RWPE2 (cell line): ENCODE measurements around the gene ZNF280D.

Experiments
- ATAC-seq: fragments of 200-7000 bp; cut with Tn5 transposase; 3 replicates; pipeline ENCODE4 v1.9.1; 2021; ENCODE audit warnings: low read depth
- DNase-seq: peaks from one replicate; pipeline ENCODE4 v3.0.0-alpha.2; 2020; ENCODE audit warnings: low spot score
- H3K27ac ChIP-seq: fragments of 450-650 bp; 2 replicates; pipeline ENCODE4 v1.5.1; 2017; ENCODE audit warnings: mild to moderate bottlenecking; ENCODE audit not compliant: poor library complexity, severe bottlenecking
- H3K27me3 ChIP-seq: fragments of 250-450 bp; sonication (Bioruptor Pico); 2 replicates; pipeline ENCODE4 v1.5.1; 2021; ENCODE audit warnings: mild to moderate bottlenecking, moderate library complexity; ENCODE audit not compliant: insufficient read depth, poor library complexity, severe bottlenecking
- H3K36me3 ChIP-seq: fragments of 250-450 bp; sonication (Bioruptor Pico); 2 replicates; pipeline ENCODE4 v1.5.1; 2020; ENCODE audit warnings: low read depth, mild to moderate bottlenecking, moderate library complexity
- H3K4me1 ChIP-seq: fragments of 250-450 bp; sonication (Bioruptor Pico); 2 replicates; pipeline ENCODE4 v1.5.1; 2021; ENCODE audit warnings: mild to moderate bottlenecking, moderate library complexity; ENCODE audit not compliant: insufficient read depth, poor library complexity, severe bottlenecking
- H3K4me3 ChIP-seq: fragments of 250-450 bp; sonication (Bioruptor Pico); 2 replicates; pipeline ENCODE4 v1.5.1; 2021; ENCODE audit warnings: mild to moderate bottlenecking, moderate library complexity; ENCODE audit not compliant: severe bottlenecking
- H3K9me3 ChIP-seq: fragments of 250-450 bp; sonication (Bioruptor Pico); 2 replicates; pipeline ENCODE4 v1.5.1; 2021; ENCODE audit warnings: mild to moderate bottlenecking, moderate library complexity; ENCODE audit not compliant: severe bottlenecking
- CTCF ChIP-seq: fragments of 450-650 bp; IDR thresholded peaks from one replicate; pipeline ENCODE4 v1.5.1; 2017; ENCODE audit warnings: mild to moderate bottlenecking, moderate library complexity; ENCODE audit not compliant: poor library complexity, severe bottlenecking

Gene ZNF280D

GRCh38 chr15:56754772-56755370 lies 21.6 kb upstream of the ZNF280D start:
- H3K27me3 ChIP-seq: no peaks in the 10 kb centered on the region
- DNase-seq (no peak), ATAC-seq (no peak)
- no peak overlapping the region for H3K27ac ChIP-seq
- no peaks in the 10 kb centered on the region for H3K36me3 ChIP-seq
- H3K9me3 ChIP-seq: no peaks in the 10 kb centered on the region
- H3K4me3 ChIP-seq: no peak overlapping the region
- no peak for TF ChIP-seq CTCF
- peaks cover 15% of the 10 kb centered on the region for H3K4me1 ChIP-seq

- Histone ChIP-seq H3K27me3 (no peaks in the 10 kb centered on the region), H3K4me3 (no peak overlapping the region), H3K4me1 (no peaks in the 10 kb centered on the region), H3K9me3 (no peaks in the 10 kb centered on the region), H3K27ac (no peak overlapping the region), H3K36me3 (no peaks in the 10 kb centered on the region)
- ATAC-seq: no peak
- DNase-seq: no peak
- TF ChIP-seq CTCF: no peak
These were observed 19.7 kb upstream of the ZNF280D start for GRCh38 chr15:56752986-56753385.

- DNase-seq: no peak
- Histone ChIP-seq H3K27me3 (no peaks in the 10 kb centered on the region), H3K27ac (no peak overlapping the region), H3K9me3 (no peaks in the 10 kb centered on the region), H3K4me3 (no peak overlapping the region), H3K4me1 (no peaks in the 10 kb centered on the region), H3K36me3 (no peaks in the 10 kb centered on the region)
- no peak for ATAC-seq
- no peak for TF ChIP-seq CTCF
These were observed 16.7 kb upstream of the ZNF280D start for GRCh38 chr15:56749982-56750381.

GRCh38 chr15:56744701-56745683 lies 11.7 kb upstream of the ZNF280D start:
- Histone ChIP-seq H3K27ac (no peak overlapping the region), H3K36me3 (no peaks in the 10 kb centered on the region), H3K4me3 (no peak overlapping the region), H3K27me3 (no peaks in the 10 kb centered on the region), H3K4me1 (no peaks in the 10 kb centered on the region), H3K9me3 (no peaks in the 10 kb centered on the region)
- ATAC-seq (no peak; the same call in 2 of the 3 replicates), DNase-seq (no peak)
- no peak for TF ChIP-seq CTCF
